Esophagus squamous epithelium (tissue), 4 donors: Measurements from ENCODE around the gene PITPNM3.

Experiments used
- CTCF ChIP-seq, 6 experiments: fragments of 450-650 bp in 4 of 6; fragments of 200-600 bp in 2 of 6; sonication (generic) in 2 of 6; IDR thresholded peaks; one replicate each; pipeline ENCODE4 v1.5.1; 2016 to 2019; ENCODE audit warnings: antibody characterized with exemption in 6 of 6, mild to moderate bottlenecking in 4 of 6, moderate library complexity in 4 of 6
- POLR2A ChIP-seq, 4 donors: fragments of 450-650 bp; IDR thresholded peaks; one replicate each; pipeline ENCODE4 v1.6.1; 2017; ENCODE audit warnings: antibody characterized with exemption in 4 of 4, mild to moderate bottlenecking in 4 of 4, moderate library complexity in 3 of 4

DNA sequence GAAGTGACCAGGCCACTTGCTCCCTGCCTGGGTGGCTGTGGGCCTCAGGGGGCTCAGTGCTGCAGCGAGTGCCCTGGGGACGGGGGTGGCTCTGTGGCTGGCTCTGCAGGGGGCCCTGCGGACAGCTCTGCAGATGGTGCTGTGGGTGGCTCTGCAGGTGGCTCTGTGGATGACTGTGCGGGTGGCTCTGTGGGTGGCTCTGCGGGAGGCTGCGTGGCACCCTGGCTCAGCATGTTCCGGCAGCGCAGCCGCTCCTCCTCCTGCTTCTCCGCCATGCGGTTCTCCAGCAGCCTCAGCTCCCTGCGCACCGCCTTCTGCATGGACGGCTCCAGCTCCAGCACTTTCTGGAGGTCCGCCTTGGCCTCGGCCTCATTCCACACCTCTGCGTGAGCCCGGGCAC lies 130.9 kb downstream of the PITPNM3 start:
- TF ChIP-seq CTCF (IDR thresholded peaks at IDR 0.05) (no peak), POLR2A (IDR thresholded peaks at IDR 0.05) (no peak)
